ENCODE results near the gene CAPN9.

The CAPN9 gene

GRCh38 chr1:230701895-230702768 is 45.1 kb upstream of the CAPN9 start:
- H3K9me3 Mint-ChIP-seq, result no peaks in the 10 kb centered on the region
- peaks cover 13% of the 10 kb centered on the region for H3K27me3 Mint-ChIP-seq (ENCODE audit: low read depth)
- H3K36me3 Mint-ChIP-seq (ENCODE audit: low read depth), result no peaks in the 10 kb centered on the region
- TF ChIP-seq CTCF (IDR thresholded peaks at IDR 0.05; ENCODE audit: unreplicated experiment in 3 of 3), result no peak
- H3K27ac Mint-ChIP-seq, result no peak overlapping the region
- H3K4me3 Mint-ChIP-seq, result no peak overlapping the region
- H3K4me1 Mint-ChIP-seq, result peaks cover 14% of the 10 kb centered on the region

- Mint-ChIP-seq H3K4me1 (peaks cover 9% of the 10 kb centered on the region), H3K9me3 (no peaks in the 10 kb centered on the region), H3K4me3 (no peak overlapping the region), H3K27me3 (ENCODE audit: low read depth) (peaks cover 13% of the 10 kb centered on the region), H3K36me3 (ENCODE audit: low read depth) (no peaks in the 10 kb centered on the region), H3K27ac (peak overlapping the region in 1 of 3 experiments; percentile 49)
- no peak for TF ChIP-seq CTCF (IDR thresholded peaks at IDR 0.05; ENCODE audit: unreplicated experiment in 3 of 3)
These were observed 44.1 kb upstream of the CAPN9 start for GRCh38 chr1:230702934-230703678.

- Mint-ChIP-seq H3K27me3 (ENCODE audit: low read depth) (peaks cover 17% of the 10 kb centered on the region), H3K9me3 (no peaks in the 10 kb centered on the region), H3K27ac (no peak overlapping the region), H3K4me3 (no peak overlapping the region), H3K36me3 (ENCODE audit: low read depth) (no peaks in the 10 kb centered on the region), H3K4me1 (peaks cover 9% of the 10 kb centered on the region)
- no peak for TF ChIP-seq CTCF (IDR thresholded peaks at IDR 0.05; ENCODE audit: unreplicated experiment in 3 of 3)
These were observed 43.4 kb upstream of the CAPN9 start for GRCh38 chr1:230703679-230704385.

- H3K4me1 Mint-ChIP-seq, result peaks cover 9% of the 10 kb centered on the region
- TF ChIP-seq CTCF (IDR thresholded peaks at IDR 0.05; ENCODE audit: unreplicated experiment in 3 of 3), result no peak
- no peaks in the 10 kb centered on the region for H3K36me3 Mint-ChIP-seq (ENCODE audit: low read depth)
- H3K27ac Mint-ChIP-seq, result no peak overlapping the region
- H3K27me3 Mint-ChIP-seq (ENCODE audit: low read depth), result peaks cover 19% of the 10 kb centered on the region
- H3K4me3 Mint-ChIP-seq, result no peak overlapping the region
- H3K9me3 Mint-ChIP-seq, result no peaks in the 10 kb centered on the region
These were observed 42.4 kb upstream of the CAPN9 start for GRCh38 chr1:230704830-230705229.

GRCh38 chr1:230705289-230706019 is 41.7 kb upstream of the CAPN9 start:
- Mint-ChIP-seq H3K36me3 (ENCODE audit: low read depth) (no peaks in the 10 kb centered on the region), H3K4me1 (peaks cover 9% of the 10 kb centered on the region), H3K9me3 (no peaks in the 10 kb centered on the region), H3K27ac (no peak overlapping the region), H3K4me3 (no peak overlapping the region), H3K27me3 (ENCODE audit: low read depth) (peaks cover 19% of the 10 kb centered on the region)
- no peak for TF ChIP-seq CTCF (IDR thresholded peaks at IDR 0.05; ENCODE audit: unreplicated experiment in 3 of 3)
